Adipocyte (in vitro differentiated cells): Measurements from ENCODE around the gene BPIFB2.

Experiments
- DNase-seq: peaks from one replicate; pipeline ENCODE4 v3.0.0-alpha.2; 2015; ENCODE audit warnings: low read depth
- H3K27me3 ChIP-seq: replicated peaks from 2 replicates; pipeline ENCODE4 v1.7.0; 2013; ENCODE audit warnings: mild to moderate bottlenecking, low read length, moderate library complexity; ENCODE audit not compliant: control insufficient read depth, insufficient read depth
- H3K36me3 ChIP-seq: 2 replicates; pipeline ENCODE4 v1.7.0; 2013; ENCODE audit warnings: low read length, mild to moderate bottlenecking, moderate library complexity; ENCODE audit not compliant: control insufficient read depth, insufficient read depth, severe bottlenecking
- H3K4me1 ChIP-seq: 2 replicates; pipeline ENCODE4 v1.7.0; 2013; ENCODE audit warnings: mild to moderate bottlenecking, low read length, moderate library complexity; ENCODE audit not compliant: control insufficient read depth, insufficient read depth
- H3K4me3 ChIP-seq: 2 replicates; pipeline ENCODE4 v1.7.0; 2013; ENCODE audit warnings: mild to moderate bottlenecking, low read length, moderate library complexity
- H3K9ac ChIP-seq: 2 replicates; pipeline ENCODE4 v1.7.0; 2013; ENCODE audit warnings: mild to moderate bottlenecking, low read length, moderate library complexity
- H3K9me3 ChIP-seq: 2 replicates; pipeline ENCODE4 v1.7.0; 2013; ENCODE audit warnings: mild to moderate bottlenecking, low read length, moderate library complexity; ENCODE audit not compliant: control insufficient read depth

The BPIFB2 gene

DNA sequence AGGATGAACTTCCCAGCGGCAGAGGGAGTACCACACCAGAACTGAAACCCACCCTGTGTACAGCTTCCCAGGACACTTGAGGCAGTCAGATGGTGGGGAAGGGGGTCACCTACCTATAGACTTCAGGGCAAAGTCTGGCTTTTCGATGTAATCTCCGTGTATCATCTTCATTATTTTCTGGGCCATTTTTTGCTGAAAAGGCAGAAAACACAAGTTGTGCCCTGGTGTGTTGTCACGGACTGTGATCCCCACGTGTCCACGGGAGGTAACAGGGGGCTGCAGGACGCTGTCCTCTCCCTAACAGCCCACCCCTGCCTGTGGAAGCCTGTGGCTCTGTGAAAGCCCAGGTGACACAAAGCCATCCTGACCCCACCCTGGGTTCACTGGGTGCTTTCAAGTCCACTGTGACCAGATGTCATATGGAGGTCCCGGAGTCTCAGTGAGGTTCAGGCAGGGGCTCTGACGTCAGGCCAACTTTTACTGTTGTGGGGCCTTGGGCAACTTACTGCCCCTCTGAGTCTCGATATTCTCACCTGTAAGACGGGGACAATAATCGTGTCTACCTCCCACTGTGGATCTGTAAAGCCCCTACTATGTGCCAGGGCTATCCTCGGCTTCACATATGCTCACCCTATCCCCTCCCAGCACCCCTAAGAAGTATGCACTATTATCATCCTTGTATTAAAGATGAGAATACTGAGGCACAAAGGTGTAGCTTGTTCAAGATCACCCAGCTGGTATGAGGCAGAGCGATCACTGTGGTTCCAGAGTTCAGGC, 17.8 kb upstream of the BPIFB2 start:
- H3K4me1 ChIP-seq, result no peaks in the 10 kb centered on the region
- no peak overlapping the region for H3K4me3 ChIP-seq
- no peak for DNase-seq
- H3K9me3 ChIP-seq, result peaks cover 8% of the 10 kb centered on the region
- no peak overlapping the region for H3K9ac ChIP-seq
- peaks cover 42% of the 10 kb centered on the region for H3K27me3 ChIP-seq
- H3K36me3 ChIP-seq, result no peaks in the 10 kb centered on the region

DNA sequence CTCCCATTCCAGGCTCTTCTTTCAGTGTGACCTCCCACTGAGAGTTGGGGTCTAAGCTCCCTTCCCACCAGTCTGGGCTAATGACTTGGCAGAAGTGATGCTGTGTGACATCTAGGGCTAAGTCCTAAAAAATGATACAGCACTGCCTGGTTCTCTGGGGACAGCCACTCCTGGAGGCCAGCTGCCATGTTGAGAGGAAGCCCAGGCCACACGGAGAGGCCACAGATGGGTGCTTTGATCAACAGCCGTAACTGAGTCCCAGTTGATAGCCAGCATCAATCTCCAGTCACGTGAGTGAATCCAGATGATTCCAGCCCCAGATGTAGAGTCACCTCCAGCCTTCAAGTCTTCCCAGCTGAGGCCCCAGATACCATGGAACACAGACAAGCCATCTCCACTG, 17.1 kb upstream of the BPIFB2 start:
- DNase-seq, result no peak
- H3K9ac ChIP-seq, result no peak overlapping the region
- H3K27me3 ChIP-seq, result peaks cover 37% of the 10 kb centered on the region
- H3K36me3 ChIP-seq, result no peaks in the 10 kb centered on the region
- H3K4me3 ChIP-seq, result no peak overlapping the region
- H3K4me1 ChIP-seq, result no peaks in the 10 kb centered on the region
- peaks cover 15% of the 10 kb centered on the region for H3K9me3 ChIP-seq

DNA sequence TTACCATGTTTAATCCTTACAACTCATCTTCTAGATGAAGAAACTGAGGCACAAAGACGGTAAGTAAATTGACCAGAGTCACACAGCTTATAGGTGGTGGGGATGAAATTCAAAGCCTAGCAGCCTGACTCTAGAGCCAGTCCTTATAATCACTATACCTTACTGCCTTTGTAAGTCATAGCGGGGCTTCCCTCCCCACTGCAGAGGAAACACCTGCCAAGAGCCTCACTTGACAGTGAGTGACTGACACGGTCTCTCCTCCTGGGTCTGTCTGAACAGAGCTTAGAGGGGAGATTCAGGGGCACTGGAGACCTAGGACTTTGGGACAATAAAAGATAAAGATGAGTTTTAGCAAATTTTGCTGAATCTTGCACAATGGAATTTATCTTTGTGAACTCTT, 16.1 kb upstream of the BPIFB2 start:
- no peaks in the 10 kb centered on the region for H3K36me3 ChIP-seq

DNA sequence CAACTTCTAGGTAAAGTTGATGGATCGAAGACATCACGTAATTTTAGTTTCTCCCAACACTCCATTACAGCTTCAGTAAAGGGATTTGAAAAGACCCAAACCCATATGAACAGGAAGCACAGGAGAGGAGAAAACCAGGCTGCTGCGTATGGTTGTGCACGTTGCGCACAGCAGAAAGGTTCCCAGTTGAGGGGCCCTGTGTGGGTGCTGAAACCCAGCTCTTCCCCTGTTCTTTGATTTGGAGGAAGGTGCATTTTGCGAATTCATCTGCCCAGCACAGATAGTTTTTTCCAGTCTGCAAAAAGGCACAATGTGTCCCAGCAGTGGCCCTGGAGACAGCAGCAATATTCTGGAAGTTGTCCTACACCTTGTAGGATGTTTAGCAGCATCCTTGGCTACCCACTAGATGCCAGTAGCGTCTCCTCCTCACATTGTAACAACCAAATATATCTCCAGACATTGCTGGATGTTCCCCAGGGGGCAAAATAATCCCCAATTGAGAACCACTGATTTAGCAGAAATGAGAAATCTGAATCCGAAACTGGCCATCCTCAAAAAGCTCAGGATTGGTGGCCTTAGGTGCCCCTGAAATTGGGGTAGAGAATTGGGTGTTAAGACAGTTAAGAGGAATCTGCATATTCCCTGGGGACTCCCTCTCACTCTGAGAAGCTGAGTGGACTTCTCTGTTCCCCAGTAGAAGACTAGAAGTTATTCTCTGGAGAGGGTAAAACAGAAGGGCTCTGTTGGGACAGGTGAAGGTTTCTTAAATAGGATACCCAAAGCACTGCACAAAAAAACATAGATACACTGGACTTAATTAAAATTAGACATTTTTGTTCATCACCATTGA, 15.5 kb upstream of the BPIFB2 start:
- H3K4me1 ChIP-seq, result no peaks in the 10 kb centered on the region
- no peak for DNase-seq

More for the DNA sequence above, 16.1 kb upstream of the BPIFB2 start:
- Histone ChIP-seq H3K4me1 (no peaks in the 10 kb centered on the region), H3K9me3 (peaks cover 21% of the 10 kb centered on the region), H3K4me3 (no peak overlapping the region), H3K9ac (no peak overlapping the region), H3K27me3 (peaks cover 29% of the 10 kb centered on the region)
- DNase-seq, result no peak

DNA sequence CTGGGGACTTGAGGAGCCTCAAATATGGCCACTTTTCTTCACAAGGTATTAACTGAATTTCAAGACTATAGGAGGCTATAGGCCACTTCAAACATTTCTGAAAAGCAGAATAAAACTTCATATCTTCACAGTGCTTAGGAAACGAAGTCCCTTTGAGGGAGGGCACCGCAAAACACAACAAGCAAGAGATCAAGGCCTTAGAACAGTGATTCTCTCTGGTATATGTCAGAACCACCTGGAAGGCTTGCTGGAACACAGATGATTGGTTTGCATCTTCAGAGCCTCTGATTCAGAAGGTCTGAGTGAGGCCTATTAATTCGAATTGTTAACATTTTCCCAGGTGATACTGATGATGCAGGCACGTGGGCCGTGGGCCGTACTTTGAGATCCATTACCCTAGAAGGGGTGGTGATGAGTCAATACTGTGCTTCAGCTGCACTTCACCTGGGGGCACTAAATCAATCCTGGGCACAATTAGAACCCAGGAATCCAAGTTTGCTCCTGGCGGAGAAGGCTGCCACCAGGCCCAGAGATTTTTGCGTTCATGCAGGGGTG, 13.9 kb upstream of the BPIFB2 start:
- Histone ChIP-seq H3K4me1 (no peaks in the 10 kb centered on the region), H3K27me3 (peaks cover 34% of the 10 kb centered on the region), H3K36me3 (no peaks in the 10 kb centered on the region), H3K9ac (no peak overlapping the region), H3K4me3 (no peak overlapping the region), H3K9me3 (peaks cover 21% of the 10 kb centered on the region)
- no peak for DNase-seq

More for the DNA sequence above, 15.5 kb upstream of the BPIFB2 start:
- H3K27me3 ChIP-seq, result peaks cover 29% of the 10 kb centered on the region
- H3K9ac ChIP-seq, result no peak overlapping the region
- H3K36me3 ChIP-seq, result no peaks in the 10 kb centered on the region
- H3K4me3 ChIP-seq, result no peak overlapping the region
- peaks cover 21% of the 10 kb centered on the region for H3K9me3 ChIP-seq

DNA sequence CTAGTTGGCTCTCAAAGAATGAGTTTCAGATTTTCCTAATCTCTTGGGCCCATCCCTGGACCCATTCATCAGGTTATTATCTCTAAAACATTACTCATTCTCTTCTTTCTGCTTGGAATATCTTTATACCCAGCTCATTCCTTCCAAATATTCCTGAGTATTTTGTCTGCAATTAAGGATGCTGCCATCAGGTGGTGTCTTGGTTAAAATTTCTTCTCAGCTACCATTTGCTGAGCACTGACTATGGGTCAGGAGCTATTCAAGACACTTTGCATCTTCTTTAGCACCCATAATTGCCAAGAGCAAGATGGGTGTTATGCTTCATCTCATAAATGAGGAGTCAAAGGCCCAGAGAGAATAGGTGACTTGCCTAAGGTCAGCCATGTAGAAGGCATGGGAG, 11.7 kb upstream of the BPIFB2 start:
- H3K9ac ChIP-seq, result no peak overlapping the region
- peaks cover 30% of the 10 kb centered on the region for H3K27me3 ChIP-seq
- peaks cover 15% of the 10 kb centered on the region for H3K9me3 ChIP-seq
- DNase-seq, result no peak
- no peaks in the 10 kb centered on the region for H3K4me1 ChIP-seq
- H3K36me3 ChIP-seq, result no peaks in the 10 kb centered on the region
- H3K4me3 ChIP-seq, result no peak overlapping the region

DNA sequence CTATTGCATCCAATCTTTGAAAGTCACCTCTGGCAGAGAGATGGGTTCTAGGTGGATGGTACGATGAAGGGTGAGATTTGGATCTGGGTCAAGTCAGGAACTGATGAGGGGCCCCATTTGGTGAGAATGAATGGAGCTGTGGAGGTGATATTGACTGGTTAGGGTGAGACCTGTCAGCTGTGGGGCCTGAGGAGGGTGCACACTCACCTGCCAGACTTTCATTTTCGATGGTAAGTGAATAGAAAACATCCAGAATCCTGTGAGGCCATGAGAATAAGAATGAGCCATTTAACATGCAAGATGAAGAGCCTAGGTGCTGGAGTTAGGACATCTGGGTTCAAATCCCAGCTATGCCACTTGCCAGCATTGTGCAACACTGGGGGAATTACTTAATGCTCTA, 10.1 kb upstream of the BPIFB2 start:
- no peaks in the 10 kb centered on the region for H3K36me3 ChIP-seq
- no peaks in the 10 kb centered on the region for H3K4me1 ChIP-seq
- no peak overlapping the region for H3K9ac ChIP-seq
- peaks cover 25% of the 10 kb centered on the region for H3K27me3 ChIP-seq
- peaks cover 15% of the 10 kb centered on the region for H3K9me3 ChIP-seq
- no peak overlapping the region for H3K4me3 ChIP-seq
- no peak for DNase-seq

DNA sequence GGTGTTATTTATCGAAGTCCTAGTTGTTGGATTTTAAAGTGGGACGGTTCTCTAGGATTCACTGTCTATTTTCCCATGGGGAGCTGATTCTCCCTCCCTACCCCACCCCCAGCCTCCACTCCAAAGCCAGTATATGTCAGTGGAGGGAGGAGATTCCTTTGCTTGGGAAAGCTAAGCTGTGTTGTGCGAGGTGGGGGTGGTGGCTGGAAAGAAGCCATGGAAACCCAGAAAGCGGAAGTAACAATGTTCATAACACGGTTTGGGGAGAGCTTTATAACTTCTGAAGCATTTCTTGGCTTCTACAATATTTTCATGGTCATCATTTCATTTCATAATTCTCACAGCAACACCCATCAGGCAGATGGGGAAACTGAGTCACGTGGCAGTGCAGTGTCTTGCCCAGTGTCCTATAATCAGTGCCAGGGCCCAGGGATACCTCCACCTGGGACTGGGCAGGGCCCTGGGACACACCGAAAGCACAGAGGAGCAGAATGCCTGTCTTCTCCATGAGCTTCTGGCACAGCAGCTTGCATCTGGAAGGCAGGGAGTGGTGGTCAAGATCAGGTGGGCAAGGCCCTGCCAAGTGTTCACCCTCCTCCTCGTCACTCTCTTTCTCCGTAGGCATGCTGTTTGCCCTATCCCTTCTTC, 7.8 kb upstream of the BPIFB2 start:
- DNase-seq, result no peak
- Histone ChIP-seq H3K4me3 (no peak overlapping the region), H3K9me3 (peaks cover 13% of the 10 kb centered on the region), H3K27me3 (peaks cover 21% of the 10 kb centered on the region), H3K9ac (no peak overlapping the region), H3K4me1 (no peaks in the 10 kb centered on the region), H3K36me3 (no peaks in the 10 kb centered on the region)

DNA sequence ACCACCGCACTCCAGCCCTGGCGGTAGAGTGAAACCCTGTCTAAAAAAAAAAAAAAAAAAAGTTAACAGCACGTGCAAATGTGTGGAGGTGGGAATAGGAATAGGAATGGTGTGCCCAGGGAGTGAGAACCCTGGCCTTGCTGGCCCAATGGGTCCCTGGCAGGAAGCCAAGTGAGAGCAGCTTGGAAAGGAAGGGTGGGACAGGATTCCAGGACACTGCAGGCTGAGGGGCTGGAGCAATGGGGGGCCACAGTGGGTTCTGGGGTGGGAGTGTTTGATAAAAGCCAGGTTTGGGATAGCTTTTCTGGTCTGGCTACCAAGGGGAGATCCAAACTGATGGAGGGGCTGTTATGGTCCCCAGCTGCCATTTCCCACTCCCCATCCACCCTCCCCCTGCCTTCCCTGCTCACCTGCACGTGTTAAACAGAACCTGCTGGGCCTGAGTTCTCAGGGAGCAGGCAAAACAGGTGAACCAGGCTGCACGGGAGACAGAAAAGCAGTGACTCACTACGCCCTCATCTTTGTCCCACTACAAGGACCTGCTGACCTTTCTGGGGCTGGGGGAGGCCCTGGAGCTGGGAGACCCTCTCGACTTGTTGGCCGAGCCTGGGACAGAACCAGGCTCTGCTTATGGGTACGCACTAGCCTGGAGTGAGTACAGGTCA, 6.6 kb upstream of the BPIFB2 start:
- H3K9ac ChIP-seq, result no peak overlapping the region
- DNase-seq, result no peak
- H3K9me3 ChIP-seq, result peaks cover 7% of the 10 kb centered on the region
- H3K27me3 ChIP-seq, result peaks cover 21% of the 10 kb centered on the region
- no peaks in the 10 kb centered on the region for H3K4me1 ChIP-seq
- H3K4me3 ChIP-seq, result no peak overlapping the region
- H3K36me3 ChIP-seq, result no peaks in the 10 kb centered on the region

DNA sequence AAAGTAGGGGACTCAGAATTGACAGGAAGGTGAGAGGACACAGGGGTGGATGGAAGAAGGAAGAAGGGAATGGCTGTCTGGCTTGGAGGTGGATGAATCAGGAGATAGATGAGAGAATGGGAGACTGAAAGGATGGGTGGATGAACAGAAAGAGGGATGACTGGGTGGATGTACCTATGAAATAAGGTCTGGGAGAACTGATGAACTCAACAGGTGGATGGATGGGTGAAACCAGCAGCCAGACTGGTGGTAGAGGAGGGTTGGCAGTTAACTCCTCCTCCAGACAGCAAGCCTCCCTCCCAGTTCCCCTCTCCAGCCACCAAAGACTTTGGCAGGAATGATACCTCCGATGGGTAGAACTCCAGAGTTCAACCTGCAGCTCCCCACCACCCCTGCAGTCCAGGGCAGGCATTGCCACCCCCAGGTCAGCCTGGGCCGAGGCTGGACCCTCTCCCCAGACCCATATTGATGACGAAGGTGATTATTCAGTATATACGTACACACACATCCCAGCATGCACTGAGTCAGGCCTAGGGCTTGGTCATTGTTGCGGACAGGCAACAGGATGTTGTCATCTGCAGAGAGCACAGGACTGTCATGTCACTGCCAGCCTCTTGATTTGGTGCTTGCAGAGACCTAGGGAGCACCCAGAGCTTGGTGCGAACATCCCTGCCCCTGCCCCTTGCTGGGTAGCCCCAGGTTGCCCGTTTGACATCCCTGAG, 5.3 kb upstream of the BPIFB2 start:
- Histone ChIP-seq H3K4me3 (no peak overlapping the region), H3K36me3 (no peaks in the 10 kb centered on the region), H3K4me1 (no peaks in the 10 kb centered on the region), H3K27me3 (peaks cover 21% of the 10 kb centered on the region), H3K9ac (no peak overlapping the region), H3K9me3 (peaks cover 6% of the 10 kb centered on the region)
- no peak for DNase-seq
